HCT116 (cell line): Measurements from ENCODE around the gene TSPYL2.

ENCODE experiments used
- CTCF ChIP-seq, 3 experiments: fragments of 200-600 bp in 1 of 3; sonication (generic) in 1 of 3; IDR thresholded peaks in 2 of 3; conservative IDR thresholded peaks in 1 of 3; 2 replicates each; pipeline ENCODE4 v1.5.1; 2012 to 2017; ENCODE audit warnings: low read depth in 2 of 3, low read length in 2 of 3, antibody characterized with exemption in 1 of 3, borderline replicate concordance in 1 of 3, control low read depth in 1 of 3, mild to moderate bottlenecking in 1 of 3, mixed read lengths in 1 of 3, mixed run types in 1 of 3, moderate library complexity in 1 of 3; ENCODE audit not compliant: insufficient read depth in 1 of 3
- EZH2 ChIP-seq: fragments of 200-600 bp; sonication (generic); IDR thresholded peaks from 2 replicates; pipeline ENCODE4 v1.6.1; 2017; ENCODE audit warnings: antibody characterized with exemption, mixed run types
- EZH2phosphoT487 ChIP-seq: fragments of 200-600 bp; IDR thresholded peaks from 2 replicates; pipeline ENCODE4 v1.6.1; 2018; ENCODE audit warnings: antibody characterized with exemption, borderline replicate concordance
- FOSL1 ChIP-seq: IDR thresholded peaks from 2 replicates; pipeline ENCODE4 v1.6.1; 2012; ENCODE audit warnings: low read depth
- MAX ChIP-seq: IDR thresholded peaks from 2 replicates; pipeline ENCODE4 v1.6.1; 2012
- POLR2A ChIP-seq: IDR thresholded peaks from 2 replicates; pipeline ENCODE4 v1.7.0; 2011; ENCODE audit warnings: borderline replicate concordance; ENCODE audit not compliant: insufficient read depth, insufficient read length; ENCODE audit errors: extremely low read depth
- SRF ChIP-seq: IDR thresholded peaks from 2 replicates; pipeline ENCODE4 v1.6.1; 2012; ENCODE audit warnings: low read depth

- TF ChIP-seq SRF (no peak), CTCF (IDR thresholded peaks at IDR 0.05 in 2 of 3, conservative IDR thresholded peaks at IDR 0.05 in 1 of 3; ENCODE audit: borderline replicate concordance in 1 of 3, insufficient read depth in 1 of 3, low read depth in 2 of 3, low read length in 2 of 3) (no peak), EZH2 (no peak), MAX (no peak), EZH2phosphoT487 (no peak), FOSL1 (no peak), POLR2A (no peak)
Observed at GRCh38 chrX:53056292-53056691, 25.9 kb upstream of the TSPYL2 start.
